NOMO-1 treated with dmso at 0.1 percent for 144 hours (cell line): ENCODE data around the gene GARNL3.

Experiments used
- DNase-seq: peaks from one replicate; lab custom pipeline; 2025; ENCODE audit not compliant: unreplicated experiment; lab: John Stamatoyannopoulos, UW

The GARNL3 gene

GRCh38 chr9:127277770-127278169 is 13.2 kb downstream of the GARNL3 start:
- no peak for DNase-seq

- DNase-seq = no peak
Observed at GRCh38 chr9:127278372-127278771, 13.8 kb downstream of the GARNL3 start.

GRCh38 chr9:127279717-127280285 is 15.2 kb downstream of the GARNL3 start:
- no peak for DNase-seq

- no peak for DNase-seq
Observed at GRCh38 chr9:127280880-127281660, 16.5 kb downstream of the GARNL3 start.

GRCh38 chr9:127281891-127282290 is 17.3 kb downstream of the GARNL3 start:
- no peak for DNase-seq

GRCh38 chr9:127282611-127283010 is 18.0 kb downstream of the GARNL3 start:
- no peak for DNase-seq

GRCh38 chr9:127283135-127283534 is 18.6 kb downstream of the GARNL3 start:
- DNase-seq = no peak

- DNase-seq = no peak
Observed at GRCh38 chr9:127283917-127284497, 19.4 kb downstream of the GARNL3 start.

- DNase-seq = no peak
Observed at GRCh38 chr9:127285965-127286364, 21.4 kb downstream of the GARNL3 start.

GRCh38 chr9:127290561-127291065 is 26.0 kb downstream of the GARNL3 start:
- no peak for DNase-seq

- DNase-seq = no peak
Observed at GRCh38 chr9:127291246-127291778, 26.7 kb downstream of the GARNL3 start.

- DNase-seq = no peak
Observed at GRCh38 chr9:127292415-127292814, 27.8 kb downstream of the GARNL3 start.

- DNase-seq = no peak
Observed at GRCh38 chr9:127293328-127293727, 28.8 kb downstream of the GARNL3 start.

- peak; percentile 37 for DNase-seq
Observed at GRCh38 chr9:127293767-127294166, 29.2 kb downstream of the GARNL3 start.

GRCh38 chr9:127295005-127295404 is 30.4 kb downstream of the GARNL3 start:
- no peak for DNase-seq

GRCh38 chr9:127300886-127301447 is 36.4 kb downstream of the GARNL3 start:
- DNase-seq = no peak

GRCh38 chr9:127303830-127304229 is 39.3 kb downstream of the GARNL3 start:
- no peak for DNase-seq

- DNase-seq = no peak
Observed at GRCh38 chr9:127305206-127305837, 40.7 kb downstream of the GARNL3 start.

GRCh38 chr9:127305838-127306226 is 41.3 kb downstream of the GARNL3 start:
- no peak for DNase-seq

GRCh38 chr9:127307802-127308201 is 43.2 kb downstream of the GARNL3 start:
- no peak for DNase-seq
